ENCODE results near the gene CEP85L.

DNA sequence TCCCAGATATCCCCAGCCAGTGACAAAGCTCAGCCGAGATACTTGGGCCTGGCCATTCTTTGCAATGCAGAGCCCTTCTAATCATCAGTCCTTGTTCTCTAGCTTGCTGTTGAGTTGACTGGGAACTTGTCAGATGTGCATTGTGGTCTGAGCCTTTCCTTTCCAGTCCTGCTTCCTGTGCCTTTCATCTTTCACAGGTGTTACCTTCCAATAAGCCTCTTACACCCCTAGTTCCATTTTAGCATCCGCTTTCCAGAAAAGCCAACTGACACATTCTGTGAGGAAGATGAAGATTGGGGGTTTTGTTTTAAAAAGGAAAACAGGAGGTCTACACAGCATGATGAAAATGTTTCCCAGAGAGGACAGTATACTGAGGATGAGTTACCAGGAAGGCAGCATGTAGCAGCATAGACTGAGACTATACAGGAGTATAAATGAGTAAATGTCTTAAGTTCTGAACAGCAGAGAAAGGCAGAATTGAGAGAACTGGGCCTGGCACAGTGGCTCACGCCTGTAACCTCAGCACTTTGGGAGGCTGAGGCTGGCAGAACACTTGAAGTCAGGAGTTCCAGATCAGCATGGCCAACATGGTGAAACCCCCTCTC, 5.6 kb upstream of the CEP85L start:
- TF ChIP-seq, protein P1, sequence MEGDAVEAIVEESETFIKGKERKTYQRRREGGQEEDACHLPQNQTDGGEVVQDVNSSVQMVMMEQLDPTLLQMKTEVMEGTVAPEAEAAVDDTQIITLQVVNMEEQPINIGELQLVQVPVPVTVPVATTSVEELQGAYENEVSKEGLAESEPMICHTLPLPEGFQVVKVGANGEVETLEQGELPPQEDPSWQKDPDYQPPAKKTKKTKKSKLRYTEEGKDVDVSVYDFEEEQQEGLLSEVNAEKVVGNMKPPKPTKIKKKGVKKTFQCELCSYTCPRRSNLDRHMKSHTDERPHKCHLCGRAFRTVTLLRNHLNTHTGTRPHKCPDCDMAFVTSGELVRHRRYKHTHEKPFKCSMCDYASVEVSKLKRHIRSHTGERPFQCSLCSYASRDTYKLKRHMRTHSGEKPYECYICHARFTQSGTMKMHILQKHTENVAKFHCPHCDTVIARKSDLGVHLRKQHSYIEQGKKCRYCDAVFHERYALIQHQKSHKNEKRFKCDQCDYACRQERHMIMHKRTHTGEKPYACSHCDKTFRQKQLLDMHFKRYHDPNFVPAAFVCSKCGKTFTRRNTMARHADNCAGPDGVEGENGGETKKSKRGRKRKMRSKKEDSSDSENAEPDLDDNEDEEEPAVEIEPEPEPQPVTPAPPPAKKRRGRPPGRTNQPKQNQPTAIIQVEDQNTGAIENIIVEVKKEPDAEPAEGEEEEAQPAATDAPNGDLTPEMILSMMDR (IDR thresholded peaks at IDR 0.05), result no peak
- TF ChIP-seq EP300 (IDR thresholded peaks at IDR 0.05) (no peak), POLR2AphosphoS5 (IDR thresholded peaks at IDR 0.05) (no peak), POLR2A (IDR thresholded peaks at IDR 0.05; ENCODE audit: low read depth) (no peak)
